Measurements from ENCODE around the gene STX5.
"Not testable (repeated sequence)": the region's sequence is repeated elsewhere in the genome, so short reads cannot be mapped to it uniquely, and the experiment has no call there.

STX5 gene, protein sequence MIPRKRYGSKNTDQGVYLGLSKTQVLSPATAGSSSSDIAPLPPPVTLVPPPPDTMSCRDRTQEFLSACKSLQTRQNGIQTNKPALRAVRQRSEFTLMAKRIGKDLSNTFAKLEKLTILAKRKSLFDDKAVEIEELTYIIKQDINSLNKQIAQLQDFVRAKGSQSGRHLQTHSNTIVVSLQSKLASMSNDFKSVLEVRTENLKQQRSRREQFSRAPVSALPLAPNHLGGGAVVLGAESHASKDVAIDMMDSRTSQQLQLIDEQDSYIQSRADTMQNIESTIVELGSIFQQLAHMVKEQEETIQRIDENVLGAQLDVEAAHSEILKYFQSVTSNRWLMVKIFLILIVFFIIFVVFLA

DNA sequence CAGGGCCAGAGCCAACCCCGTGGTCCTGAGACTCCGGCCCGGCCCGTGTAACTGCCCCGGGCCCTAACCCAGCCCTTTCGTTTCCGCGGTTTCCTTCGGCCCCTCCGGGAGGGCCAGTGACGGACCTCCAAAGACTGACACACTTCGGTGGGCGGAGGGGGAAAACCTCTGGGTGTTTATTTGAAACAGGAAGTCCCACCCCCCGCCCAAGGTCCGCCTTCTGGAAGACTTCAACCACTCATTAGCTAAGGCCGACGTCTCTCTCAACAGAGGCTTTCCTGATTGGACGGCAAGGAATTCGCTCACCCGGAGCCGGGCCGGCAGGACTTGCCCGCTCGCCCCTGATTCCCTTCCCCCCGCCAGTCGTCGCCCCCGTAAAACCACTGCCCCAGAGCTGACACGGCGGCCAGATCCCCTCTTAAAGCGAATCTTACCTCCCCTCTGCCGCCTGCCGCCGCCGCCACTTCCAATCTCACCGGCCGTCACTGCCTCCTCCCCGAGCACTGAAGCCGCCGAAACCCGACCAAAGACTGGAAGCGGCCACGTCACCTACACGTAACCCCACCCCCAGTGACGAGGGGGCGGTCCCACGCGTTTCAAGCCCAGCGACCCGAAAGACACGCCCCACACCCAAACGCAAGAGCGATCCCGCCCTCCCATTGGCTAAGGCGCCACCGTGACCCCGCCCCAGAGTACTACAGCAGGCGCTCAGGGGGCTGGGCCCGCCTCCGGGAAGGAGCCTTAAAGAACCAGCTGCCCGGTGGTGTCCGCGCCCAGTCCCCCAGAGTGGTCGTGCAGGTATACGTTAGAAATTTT is at the start of gene STX5:
Gene STX5 (minus strand): TSS at position 532 of the 816 bp plus-strand sequence. CDS start 808 bp downstream, outside the sequence.
- in situ Hi-C loops (cut with HindIII; ENCODE audit: low pct_unique_long_range_greater_than_20kb, low sequenced_read_pairs): no loop called here
- peak; percentile 99 for DNase-seq (ENCODE audit: low read depth in 1 of 2, low spot score in 1 of 2)
- no peak for TF ChIP-seq JUND (IDR thresholded peaks at IDR 0.05; ENCODE audit: low read depth)

DNA sequence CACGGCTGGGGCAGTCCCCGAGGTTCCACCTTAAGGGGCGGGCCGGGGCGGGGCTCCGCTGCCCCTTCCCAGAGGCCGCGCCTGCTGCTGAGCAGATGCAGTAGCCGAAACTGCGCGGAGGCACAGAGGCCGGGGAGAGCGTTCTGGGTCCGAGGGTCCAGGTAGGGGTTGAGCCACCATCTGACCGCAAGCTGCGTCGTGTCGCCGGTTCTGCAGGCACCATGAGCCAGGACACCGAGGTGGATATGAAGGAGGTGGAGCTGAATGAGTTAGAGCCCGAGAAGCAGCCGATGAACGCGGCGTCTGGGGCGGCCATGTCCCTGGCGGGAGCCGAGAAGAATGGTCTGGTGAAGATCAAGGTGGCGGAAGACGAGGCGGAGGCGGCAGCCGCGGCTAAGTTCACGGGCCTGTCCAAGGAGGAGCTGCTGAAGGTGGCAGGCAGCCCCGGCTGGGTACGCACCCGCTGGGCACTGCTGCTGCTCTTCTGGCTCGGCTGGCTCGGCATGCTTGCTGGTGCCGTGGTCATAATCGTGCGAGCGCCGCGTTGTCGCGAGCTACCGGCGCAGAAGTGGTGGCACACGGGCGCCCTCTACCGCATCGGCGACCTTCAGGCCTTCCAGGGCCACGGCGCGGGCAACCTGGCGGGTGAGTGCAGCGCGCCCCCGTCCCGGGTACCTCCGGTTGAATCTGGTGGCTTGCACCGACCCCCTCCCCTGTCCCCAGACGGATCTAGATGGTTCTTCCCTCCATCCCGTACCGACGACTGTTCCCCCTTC is 49.1 kb upstream of the STX5 start, which contains the start of gene SLC3A2:
Gene SLC3A2 (plus strand): TSS at position 94 of the 776 bp plus-strand sequence. CDS start 128 bp downstream, at position 222.
- in situ Hi-C loops (cut with HindIII; ENCODE audit: low pct_unique_long_range_greater_than_20kb, low sequenced_read_pairs): no loop called here
- DNase-seq (ENCODE audit: low read depth in 1 of 2, low spot score in 1 of 2): peak; percentile 84 to 95
- no peak for TF ChIP-seq JUND (IDR thresholded peaks at IDR 0.05; ENCODE audit: low read depth)

DNA sequence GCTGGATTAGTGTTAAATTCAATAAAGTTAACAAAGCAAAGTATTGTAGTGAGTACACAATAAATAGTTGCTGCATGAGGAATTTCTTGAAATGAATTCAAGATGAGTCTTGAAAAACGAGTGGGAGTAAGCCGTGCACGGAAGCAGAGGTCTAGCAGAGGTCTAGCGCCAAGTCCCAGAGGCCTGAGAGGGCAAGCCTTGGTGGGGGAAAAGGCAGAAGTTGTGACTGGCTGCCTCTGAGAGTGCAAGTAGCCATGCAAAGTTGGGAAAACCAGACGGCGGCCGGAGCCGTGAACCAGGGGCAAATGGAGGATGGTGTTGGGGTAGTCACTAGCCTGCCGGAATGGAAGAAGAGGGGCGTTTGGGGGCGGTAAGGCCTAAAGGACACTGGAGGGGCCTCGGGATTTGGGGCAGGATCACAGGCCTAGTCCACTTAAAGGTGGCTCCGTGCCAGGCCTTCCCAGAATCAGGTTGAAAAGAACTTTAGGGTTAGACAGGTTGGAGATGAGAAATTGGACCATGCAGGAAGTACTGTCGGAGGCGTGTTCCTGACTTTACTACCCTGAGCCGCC is 48.5 kb upstream of the STX5 start:
- in situ Hi-C loops (cut with HindIII; ENCODE audit: low pct_unique_long_range_greater_than_20kb, low sequenced_read_pairs): no loop called here
- TF ChIP-seq JUND (IDR thresholded peaks at IDR 0.05; ENCODE audit: low read depth): no peak
- no peak for DNase-seq (ENCODE audit: low read depth in 1 of 2, low spot score in 1 of 2)

DNA sequence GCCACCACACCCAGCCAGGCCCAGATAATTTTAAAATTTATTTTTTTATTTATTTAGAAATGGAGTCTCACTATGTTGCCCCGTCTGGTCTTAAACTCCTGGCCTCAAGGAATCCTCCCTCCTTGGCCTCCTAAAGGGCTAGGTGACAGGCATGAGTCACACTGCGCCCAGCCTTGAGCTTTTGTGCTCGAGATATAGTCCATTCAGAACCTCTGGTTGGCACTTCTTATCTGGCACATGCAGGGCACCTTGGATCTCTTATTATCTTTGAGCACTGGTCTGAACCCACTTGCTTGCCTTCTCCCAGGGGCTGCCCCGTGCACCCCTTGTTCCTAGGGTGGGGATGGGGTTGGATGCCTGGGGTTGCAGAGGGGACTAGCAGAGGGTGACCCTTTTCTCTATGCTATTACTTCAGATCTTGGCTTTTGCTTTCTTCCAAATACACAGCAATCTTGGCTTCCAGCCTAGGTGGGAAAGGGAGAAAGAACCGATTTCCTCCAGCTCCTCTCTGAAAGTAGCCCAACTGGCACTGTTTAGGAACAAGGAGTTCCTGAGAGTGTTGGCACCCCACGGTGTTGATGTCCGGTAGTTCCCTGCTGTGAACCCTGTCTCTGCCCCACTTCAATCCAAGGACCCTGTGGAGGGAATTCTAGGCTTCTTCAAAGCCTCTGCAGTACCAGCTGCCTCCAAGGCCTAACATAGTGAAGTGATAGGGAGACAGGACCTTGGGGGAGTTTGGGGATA is 47.6 kb upstream of the STX5 start:
- DNase-seq (ENCODE audit: low read depth in 1 of 2, low spot score in 1 of 2): no peak
- in situ Hi-C loops (cut with HindIII; ENCODE audit: low pct_unique_long_range_greater_than_20kb, low sequenced_read_pairs): no loop called here
- TF ChIP-seq JUND (IDR thresholded peaks at IDR 0.05; ENCODE audit: low read depth): no peak

DNA sequence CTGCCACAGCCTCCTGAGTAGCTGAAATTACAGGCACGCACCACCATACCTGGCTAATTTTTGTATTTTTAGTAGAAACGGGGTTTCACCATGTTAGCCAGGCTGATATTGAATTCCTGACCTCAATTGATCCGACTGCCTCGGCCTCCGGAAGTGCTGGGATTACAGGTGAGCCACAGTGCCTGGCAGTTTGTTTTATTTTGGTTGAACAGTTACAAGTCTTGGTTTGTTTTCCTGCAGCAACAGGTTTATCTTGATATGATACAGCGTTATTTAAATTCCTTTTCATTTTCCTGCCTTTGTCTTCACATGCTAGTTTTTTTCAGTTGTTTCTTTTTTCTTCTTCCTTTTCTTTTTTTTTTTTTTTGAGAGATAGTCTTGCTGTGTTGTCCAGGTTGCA is 44.9 kb upstream of the STX5 start:
- in situ Hi-C loops (cut with HindIII; ENCODE audit: low pct_unique_long_range_greater_than_20kb, low sequenced_read_pairs): no loop called here
- no peak for TF ChIP-seq JUND (IDR thresholded peaks at IDR 0.05; ENCODE audit: low read depth)
- DNase-seq (ENCODE audit: low read depth in 1 of 2, low spot score in 1 of 2): no peak

DNA sequence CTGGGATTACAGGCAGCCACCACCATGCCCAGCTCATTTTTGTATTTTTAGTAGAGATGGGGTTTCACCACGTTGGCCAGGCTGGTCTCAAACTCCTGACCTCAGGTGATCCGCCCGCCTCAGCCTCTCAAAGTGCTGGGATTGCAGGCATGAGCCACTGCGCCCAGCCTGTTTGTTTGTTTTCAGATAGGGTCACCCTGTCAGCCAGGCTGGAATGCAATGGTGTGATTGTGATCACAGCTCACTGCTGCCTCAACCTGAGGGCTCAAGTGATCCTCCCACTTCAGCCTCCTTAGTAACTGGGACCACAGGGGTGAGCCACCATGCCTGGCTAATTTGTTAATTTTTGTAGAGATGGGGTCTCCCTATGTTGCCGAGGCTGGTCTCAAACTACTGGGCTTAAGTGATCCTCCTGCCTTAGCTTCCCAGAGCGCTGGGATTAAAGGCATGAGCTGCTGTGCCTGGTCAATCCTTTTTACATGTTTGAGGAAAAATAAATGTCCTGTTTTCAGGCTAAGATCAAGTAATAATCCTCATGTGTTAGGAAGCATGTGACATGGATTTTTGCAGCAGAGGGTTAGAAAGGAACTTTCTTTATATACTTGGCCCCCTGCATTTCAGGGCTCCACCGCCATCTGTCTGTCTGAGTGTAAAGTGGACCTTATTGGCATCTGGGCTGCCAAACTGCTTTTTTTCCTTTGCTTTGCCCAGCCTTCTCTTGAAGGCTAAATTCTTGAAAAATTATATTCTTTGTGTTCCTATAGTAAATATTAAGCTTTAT is 44.0 kb upstream of the STX5 start:
- in situ Hi-C loops (cut with HindIII; ENCODE audit: low pct_unique_long_range_greater_than_20kb, low sequenced_read_pairs): no loop called here
- DNase-seq (ENCODE audit: low read depth in 1 of 2, low spot score in 1 of 2): peak in 1 of 2 experiments; percentile 90
- no peak for TF ChIP-seq JUND (IDR thresholded peaks at IDR 0.05; ENCODE audit: low read depth)

DNA sequence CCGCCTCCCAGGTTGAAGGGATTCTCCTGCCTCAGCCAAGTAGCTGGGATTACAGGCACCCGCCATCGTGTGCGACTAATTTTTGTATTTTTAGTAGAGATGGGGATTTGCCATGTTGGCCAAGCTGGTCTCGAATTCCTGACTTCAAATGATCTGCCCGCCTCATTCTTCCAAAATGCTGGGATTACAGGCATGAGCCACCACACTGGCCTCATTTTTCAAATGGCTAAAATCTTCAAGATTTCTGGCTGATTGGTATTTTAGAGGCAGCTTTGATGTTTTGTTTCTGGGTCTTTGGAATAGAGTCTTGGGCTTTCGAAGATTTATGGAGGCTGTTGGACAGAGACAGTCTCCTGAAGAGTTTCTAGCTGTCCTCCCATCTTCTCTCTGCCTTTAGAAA is 43.0 kb upstream of the STX5 start:
- no peak for TF ChIP-seq JUND (IDR thresholded peaks at IDR 0.05; ENCODE audit: low read depth)
- in situ Hi-C loops (cut with HindIII; ENCODE audit: low pct_unique_long_range_greater_than_20kb, low sequenced_read_pairs): no loop called here
- DNase-seq (ENCODE audit: low read depth in 1 of 2, low spot score in 1 of 2): no peak

DNA sequence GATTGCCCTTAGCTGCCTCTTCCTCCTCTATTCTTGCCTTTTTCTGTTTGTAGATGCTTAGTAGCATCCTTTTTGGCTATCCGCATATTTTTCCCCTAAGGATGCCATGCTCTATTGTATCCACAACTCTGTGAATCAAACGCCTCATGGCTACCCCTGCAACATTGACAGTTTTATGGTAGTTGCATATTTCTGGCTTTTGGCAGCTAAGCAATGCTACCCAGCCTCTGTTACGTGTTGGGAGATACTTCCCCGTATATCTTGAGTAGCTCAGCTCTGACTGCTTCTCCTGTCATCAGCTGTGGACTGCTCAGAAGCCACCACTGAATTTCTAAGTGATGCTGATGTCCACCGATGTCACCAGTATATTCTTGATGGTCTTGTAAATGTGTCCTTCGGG is 33.8 kb upstream of the STX5 start:
- in situ Hi-C loops (cut with HindIII; ENCODE audit: low pct_unique_long_range_greater_than_20kb, low sequenced_read_pairs): no loop called here
- no peak for TF ChIP-seq JUND (IDR thresholded peaks at IDR 0.05; ENCODE audit: low read depth)
- no peak for DNase-seq (ENCODE audit: low read depth in 1 of 2, low spot score in 1 of 2)

DNA sequence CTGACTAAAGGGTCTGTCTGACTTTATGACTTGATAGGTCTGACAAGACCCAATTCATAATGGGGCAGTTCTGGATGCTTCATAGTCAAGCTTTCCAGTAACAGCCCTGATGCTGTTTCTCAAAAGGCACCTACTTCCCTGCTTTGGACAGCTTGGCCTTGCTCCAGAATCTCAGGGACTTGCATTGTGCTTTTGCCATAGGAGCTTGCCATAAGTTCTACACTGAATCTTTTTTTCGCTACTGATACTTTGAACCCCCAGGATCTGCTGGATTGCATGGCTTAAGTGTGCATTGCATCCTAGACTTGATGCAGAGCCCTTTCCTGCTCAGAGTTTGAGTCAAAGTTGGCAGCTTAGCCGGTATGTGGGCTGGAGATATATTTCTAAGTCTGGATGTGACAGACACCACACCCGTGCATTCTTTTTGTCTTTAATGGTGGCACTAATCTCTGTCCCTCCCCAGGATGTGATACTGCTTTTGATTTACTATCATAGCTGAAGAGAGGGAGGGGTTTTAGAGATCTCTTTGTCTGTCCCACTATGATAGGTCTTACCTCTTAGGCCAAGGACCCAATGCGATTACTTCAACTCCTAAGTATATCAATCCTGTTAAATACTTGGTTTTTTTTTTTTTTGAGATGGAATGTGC is 32.0 kb upstream of the STX5 start:
- no peak for DNase-seq (ENCODE audit: low read depth in 1 of 2, low spot score in 1 of 2)
- no peak for TF ChIP-seq JUND (IDR thresholded peaks at IDR 0.05; ENCODE audit: low read depth)
- in situ Hi-C loops (cut with HindIII; ENCODE audit: low pct_unique_long_range_greater_than_20kb, low sequenced_read_pairs): no loop called here

DNA sequence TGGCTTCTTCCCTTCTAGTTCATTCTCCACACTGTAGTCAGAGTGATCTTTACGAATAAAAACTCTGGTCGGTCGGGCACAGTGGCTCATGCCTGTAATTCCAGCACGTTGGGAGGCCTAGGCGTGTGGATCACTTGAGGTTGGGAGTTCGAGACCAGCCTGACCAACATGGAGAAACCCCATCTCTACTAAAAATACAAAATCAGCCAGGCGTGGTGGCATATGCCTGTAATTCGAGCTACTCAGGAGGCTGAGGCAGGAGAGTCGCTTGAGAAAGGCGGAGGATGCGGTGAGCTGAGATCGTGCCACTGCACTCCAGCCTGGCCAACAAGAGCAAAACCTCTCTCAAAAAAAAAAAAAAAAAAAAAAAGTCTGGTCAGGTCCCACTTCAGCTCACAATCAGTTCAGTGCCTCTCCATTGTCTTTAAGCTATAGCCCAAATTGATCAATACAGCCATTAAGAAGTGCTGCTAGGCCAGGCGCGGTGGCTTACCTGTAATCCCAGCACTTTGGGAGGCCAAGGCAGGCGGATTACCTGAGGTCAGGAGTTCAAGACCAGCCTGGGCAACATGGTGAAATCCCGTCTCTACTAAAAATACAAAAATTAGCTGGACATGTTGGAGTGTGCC is 29.8 kb upstream of the STX5 start:
- in situ Hi-C loops (cut with HindIII; ENCODE audit: low pct_unique_long_range_greater_than_20kb, low sequenced_read_pairs); DNase-seq (ENCODE audit: low read depth in 1 of 2, low spot score in 1 of 2): not testable (repeated sequence)
